Pancreas (tissue), 10 donors: ENCODE data around the gene ZNF385B. TPM values are rescaled to one million over a fixed set of nuclear protein-coding genes. Genes with fewer than 3 reads are reported as not detected.

ENCODE experiments used
- ATAC-seq, 4 donors: fragments of 200-7000 bp; cut with Tn5 transposase; one replicate each; pipeline versions ENCODE4 v1.8.0 to v1.9.1; 2020; ENCODE audit warnings: mild to moderate bottlenecking in 4 of 4, moderate library complexity in 4 of 4
- DNase-seq, 6 donors: peaks; one replicate each; pipeline ENCODE4 v3.0.0-alpha.2; 2020
- FAIRE-seq: peaks from 2 replicates; lab custom pipeline; 2012; peaks lifted over from hg19 to GRCh38; lab: Jason Lieb, UNC
- H3K27ac ChIP-seq, 4 donors: fragments of 200-600 bp; sonication (generic); 1 replicate in 3 of 4; 2 replicates in 1 of 4; pipeline versions ENCODE4 v1.5.0 to v1.8.0; 2020
- H3K27me3 ChIP-seq, 4 donors: fragments of 200-600 bp; one replicate each; pipeline ENCODE4 v1.8.0; 2021
- H3K36me3 ChIP-seq, 3 donors: fragments of 200-600 bp; sonication (generic) in 1 of 3; one replicate each; pipeline versions ENCODE4 v1.5.0 to v1.8.0; 2020 to 2021
- H3K4me1 ChIP-seq, 3 donors: fragments of 200-600 bp; one replicate each; pipeline ENCODE4 v1.8.0; 2021
- H3K4me3 ChIP-seq, 4 donors: fragments of 200-600 bp; sonication (generic) in 2 of 4; one replicate each; pipeline versions ENCODE4 v1.5.0 to v1.8.0; 2020 to 2021
- H3K9me3 ChIP-seq, 4 donors: fragments of 200-600 bp; one replicate each; pipeline ENCODE4 v1.8.0; 2021
- WGBS, 2 donors: extraction: QIAGEN DNeasy Blood & Tissue Kit; methylation state at CpG; one replicate each; pipeline ENCODE4 v1.1.7; 2013; 5-methylcytosine and 5-hydroxymethylcytosine counted together
- intact Hi-C, 3 donors: fragments of 100-400 bp; cut with DNase I; formaldehyde crosslinking; loops; one replicate each; pipeline versions ENCODE4 v1.11.1 to v1.14.2; 2022
- polyA plus RNA-seq, 2 donors: library from polyadenylated mRNA; stranded (reverse); fragments of 200-250 nt; gene quantifications; one replicate each; pipeline ENCODE4 v1.2.3, GENCODE V29; 2013
- total RNA-seq, 6 donors: library from RNA; stranded (reverse); fragmentation: NEBNext Ultra II Directional in 4 of 6; extraction: Animal tissue kit (Norgen Biotek cat#: 25700) in 4 of 6; gene quantifications; one replicate each; pipeline versions ENCODE4 v1.2.1 to v1.2.4, GENCODE V29; 2021 to 2023
- TF ChIP-seq, protein P1 (sequence below), 4 donors: fragments of 200-600 bp; sonication (generic) in 3 of 4; IDR thresholded peaks; one replicate each; pipeline versions ENCODE4 v1.5.0 to v1.8.0; 2021; ENCODE audit warnings: antibody characterized with exemption in 4 of 4
- donor health status: healthy with polysubstance abuse.
- donor health status: DM: no; HTN: no; CAD: no; lungs with moderate emphysema.
- donor health status: DM: no; HTN: no; CAD: no.
- donor health status: control.
- donor health status: control.
- donor health status: Bipolar disorder and iron deficiency.
- donor health status: DM: yes; HTN: yes; CAD: no.
- donor health status: DM: no; HTN: no; CAD: no.
- donor health status: DM: no; HTN: no; CAD: no.
- donor health status: DM: yes; HTN: yes; CAD: no.

Gene ZNF385B
- total and polyA plus RNA-seq, 8 donors: 0.19 to 0.61 (median 0.37) TPM; not detected in 1

DNA sequence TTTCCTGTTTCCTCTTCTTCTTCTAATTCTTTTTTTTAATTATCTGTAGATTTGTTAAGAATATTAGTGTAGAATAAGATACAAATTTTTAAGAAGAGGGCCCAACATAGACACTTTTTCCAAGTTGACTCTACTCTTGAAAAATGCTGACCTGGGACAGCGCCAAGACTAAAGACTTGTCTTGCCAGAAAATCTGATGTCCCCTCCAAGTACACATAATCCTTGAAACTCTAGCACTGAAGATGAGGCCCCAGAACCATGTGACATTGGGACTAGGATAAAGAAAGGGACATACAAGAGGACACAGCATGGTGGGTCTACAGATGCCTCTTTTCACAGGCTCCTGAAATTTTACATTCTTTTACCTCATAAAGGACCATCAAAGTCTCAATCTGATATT, 325.2 kb downstream of the ZNF385B start:
- DNase-seq (no peak), FAIRE-seq (no peak), ATAC-seq (no peak)
- 98 to 100% methylated on average over 1 of the region's 1 CpG for WGBS, 2 donors
- H3K4me1 ChIP-seq: peaks cover 0 to 5% (median 5%) of the 10 kb centered on the region in 3 donors
- no peak overlapping the region for H3K4me3 ChIP-seq
- intact Hi-C loops: no loop called here
- TF ChIP-seq, protein P1, sequence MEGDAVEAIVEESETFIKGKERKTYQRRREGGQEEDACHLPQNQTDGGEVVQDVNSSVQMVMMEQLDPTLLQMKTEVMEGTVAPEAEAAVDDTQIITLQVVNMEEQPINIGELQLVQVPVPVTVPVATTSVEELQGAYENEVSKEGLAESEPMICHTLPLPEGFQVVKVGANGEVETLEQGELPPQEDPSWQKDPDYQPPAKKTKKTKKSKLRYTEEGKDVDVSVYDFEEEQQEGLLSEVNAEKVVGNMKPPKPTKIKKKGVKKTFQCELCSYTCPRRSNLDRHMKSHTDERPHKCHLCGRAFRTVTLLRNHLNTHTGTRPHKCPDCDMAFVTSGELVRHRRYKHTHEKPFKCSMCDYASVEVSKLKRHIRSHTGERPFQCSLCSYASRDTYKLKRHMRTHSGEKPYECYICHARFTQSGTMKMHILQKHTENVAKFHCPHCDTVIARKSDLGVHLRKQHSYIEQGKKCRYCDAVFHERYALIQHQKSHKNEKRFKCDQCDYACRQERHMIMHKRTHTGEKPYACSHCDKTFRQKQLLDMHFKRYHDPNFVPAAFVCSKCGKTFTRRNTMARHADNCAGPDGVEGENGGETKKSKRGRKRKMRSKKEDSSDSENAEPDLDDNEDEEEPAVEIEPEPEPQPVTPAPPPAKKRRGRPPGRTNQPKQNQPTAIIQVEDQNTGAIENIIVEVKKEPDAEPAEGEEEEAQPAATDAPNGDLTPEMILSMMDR (IDR thresholded peaks at IDR 0.05): no peak
- no peaks in the 10 kb centered on the region for H3K9me3 ChIP-seq
- no peak overlapping the region for H3K27ac ChIP-seq
- no peaks in the 10 kb centered on the region for H3K27me3 ChIP-seq
- no peaks in the 10 kb centered on the region for H3K36me3 ChIP-seq

DNA sequence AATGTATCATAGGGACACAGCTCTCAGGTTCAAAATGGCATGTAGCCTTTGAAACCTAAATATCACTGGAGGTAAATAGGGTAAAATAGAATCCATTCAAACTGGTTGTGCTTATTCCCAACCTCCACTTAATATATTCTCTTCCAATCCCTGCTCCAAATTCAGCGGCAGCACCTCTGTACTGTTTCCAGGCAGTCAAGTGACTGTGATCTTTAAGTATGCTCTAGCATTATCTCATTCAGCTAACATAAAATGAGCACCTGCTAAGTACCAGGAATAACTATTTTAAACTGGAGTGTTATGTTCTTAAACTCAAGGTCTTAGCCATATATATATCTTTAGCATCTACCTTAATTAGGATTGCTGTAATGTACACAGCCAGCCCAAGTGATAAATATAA, 327.5 kb downstream of the ZNF385B start:
- Histone ChIP-seq H3K9me3 (no peaks in the 10 kb centered on the region), H3K27ac (no peak overlapping the region), H3K4me1 (no peaks in the 10 kb centered on the region), H3K27me3 (no peaks in the 10 kb centered on the region), H3K4me3 (no peak overlapping the region), H3K36me3 (no peaks in the 10 kb centered on the region)
- 94 to 95% methylated on average over 1 of the region's 1 CpG for WGBS, 2 donors
- no peak for FAIRE-seq
- DNase-seq: no peak
- TF ChIP-seq, protein P1 (IDR thresholded peaks at IDR 0.05): no peak
- ATAC-seq: no peak
- intact Hi-C loops: no loop called here

DNA sequence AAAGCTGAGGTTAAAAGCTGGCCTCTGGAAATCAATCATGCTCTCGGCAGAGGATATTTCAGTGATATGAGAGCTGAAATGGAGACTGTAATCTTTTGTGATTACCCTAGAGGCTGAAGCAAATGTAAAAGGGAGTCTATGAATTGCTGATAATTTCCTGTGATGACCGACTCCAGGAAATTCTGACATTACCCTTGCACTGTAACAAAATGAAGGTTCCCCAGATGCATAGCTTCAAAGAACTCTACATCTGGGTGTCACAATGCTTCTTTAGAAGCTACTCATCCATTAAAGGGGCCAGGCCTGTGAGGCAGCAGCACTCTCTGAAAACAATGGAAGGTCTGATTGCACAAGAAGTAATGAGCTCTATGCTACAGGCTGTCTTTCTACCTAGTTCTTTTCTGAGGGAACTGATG, 328.5 kb downstream of the ZNF385B start:
- Histone ChIP-seq H3K9me3 (no peaks in the 10 kb centered on the region), H3K27ac (no peak overlapping the region), H3K36me3 (no peaks in the 10 kb centered on the region), H3K4me3 (no peak overlapping the region), H3K4me1 (no peaks in the 10 kb centered on the region), H3K27me3 (no peaks in the 10 kb centered on the region)
- 78 to 89% methylated on average over 2 of the region's 2 CpGs for WGBS, 2 donors
- intact Hi-C loops: no loop called here
- DNase-seq: no peak
- FAIRE-seq: no peak
- TF ChIP-seq, protein P1 (IDR thresholded peaks at IDR 0.05): no peak
- no peak for ATAC-seq

DNA sequence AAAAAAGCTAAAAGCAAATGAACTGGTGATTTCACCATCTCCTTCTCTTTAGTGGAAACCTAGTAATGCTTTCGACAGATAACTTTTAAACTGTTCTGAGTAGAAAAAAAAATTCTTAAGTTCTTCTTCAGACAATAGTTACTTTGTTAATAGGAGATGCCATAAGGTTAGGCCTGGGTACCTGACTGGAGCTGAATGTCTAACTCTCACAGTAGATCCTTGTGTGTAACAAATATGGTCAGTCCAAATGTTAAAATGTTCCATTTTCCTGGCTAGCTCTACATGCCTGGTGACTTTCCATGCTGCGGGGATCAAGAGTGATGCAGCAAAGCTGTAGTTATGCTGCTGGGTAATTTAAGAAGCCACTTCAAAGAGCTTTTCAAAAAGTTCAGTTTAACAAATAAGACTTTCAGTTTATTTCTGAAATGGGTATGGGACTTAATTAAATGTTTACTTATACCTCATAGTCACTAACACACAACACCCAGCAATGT, 332.8 kb downstream of the ZNF385B start:
- no peak overlapping the region for H3K4me3 ChIP-seq
- no peak for FAIRE-seq
- H3K27ac ChIP-seq: no peak overlapping the region
- no peak for DNase-seq
- H3K36me3 ChIP-seq: no peaks in the 10 kb centered on the region
- no peaks in the 10 kb centered on the region for H3K9me3 ChIP-seq
- no peak for ATAC-seq
- H3K27me3 ChIP-seq: no peaks in the 10 kb centered on the region
- no peaks in the 10 kb centered on the region for H3K4me1 ChIP-seq
- intact Hi-C loops: no loop called here
- TF ChIP-seq, protein P1 (IDR thresholded peaks at IDR 0.05): no peak
- WGBS, 2 donors: 86 to 88% methylated on average over 2 of the region's 2 CpGs

DNA sequence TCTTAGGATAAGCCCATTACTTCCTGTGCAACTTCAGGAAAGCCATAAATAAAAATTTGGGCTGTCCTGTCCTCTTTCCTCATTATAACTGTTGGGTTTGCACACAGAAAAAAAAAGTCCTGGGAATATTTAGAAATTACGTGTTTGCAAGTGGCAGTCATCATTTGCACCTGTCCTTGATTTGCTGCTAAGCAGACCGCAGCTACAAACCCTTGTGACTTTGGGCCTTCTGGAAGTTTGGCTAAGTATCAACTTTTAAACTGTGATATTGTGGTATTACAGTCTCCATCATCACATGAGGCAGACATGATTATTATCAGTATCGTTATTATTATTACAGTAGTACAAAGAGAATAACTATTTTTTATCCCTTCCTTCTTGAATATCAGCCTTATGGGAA, 336.1 kb downstream of the ZNF385B start:
- TF ChIP-seq, protein P1 (IDR thresholded peaks at IDR 0.05): no peak
- intact Hi-C loops: no loop called here
- ATAC-seq: peak in 1 of 4 donors; percentile 16
- FAIRE-seq: no peak
- H3K36me3 ChIP-seq: no peaks in the 10 kb centered on the region
- no peaks in the 10 kb centered on the region for H3K9me3 ChIP-seq
- no peaks in the 10 kb centered on the region for H3K4me1 ChIP-seq
- no peaks in the 10 kb centered on the region for H3K27me3 ChIP-seq
- no peak overlapping the region for H3K4me3 ChIP-seq
- no peak for DNase-seq
- H3K27ac ChIP-seq: no peak overlapping the region
- WGBS, 2 donors: 52 to 55% methylated on average over 3 of the region's 3 CpGs
